ENCODE data around the gene DIAPH1.

The DIAPH1 gene

GRCh38 chr5:141657404-141657803 is 38.6 kb upstream of the DIAPH1 start:
- H3K4me3 ChIP-seq (replicated peaks; ENCODE audit: low read depth, low read length) = no peak overlapping the region
- no peak for DNase-seq (ENCODE audit: extremely low read depth, low read depth)
- no peak for TF ChIP-seq CTCF (IDR thresholded peaks at IDR 0.05; ENCODE audit: low read depth, low read length, missing control alignments)

GRCh38 chr5:141656396-141656795 is 37.6 kb upstream of the DIAPH1 start:
- no peak for TF ChIP-seq CTCF (IDR thresholded peaks at IDR 0.05; ENCODE audit: low read depth, low read length, missing control alignments)
- no peak for DNase-seq (ENCODE audit: extremely low read depth, low read depth)
- no peak overlapping the region for H3K4me3 ChIP-seq (replicated peaks; ENCODE audit: low read depth, low read length)

- TF ChIP-seq CTCF (IDR thresholded peaks at IDR 0.05; ENCODE audit: low read depth, low read length, missing control alignments) = no peak
- DNase-seq (ENCODE audit: extremely low read depth, low read depth) = no peak
- H3K4me3 ChIP-seq (replicated peaks; ENCODE audit: low read depth, low read length) = no peak overlapping the region
Observed at GRCh38 chr5:141655020-141655419, 36.2 kb upstream of the DIAPH1 start.

- TF ChIP-seq CTCF (IDR thresholded peaks at IDR 0.05; ENCODE audit: low read depth, low read length, missing control alignments) = no peak
- DNase-seq (ENCODE audit: extremely low read depth, low read depth) = no peak
- no peak overlapping the region for H3K4me3 ChIP-seq (replicated peaks; ENCODE audit: low read depth, low read length)
Observed at GRCh38 chr5:141654298-141654697, 35.5 kb upstream of the DIAPH1 start.

GRCh38 chr5:141651728-141652105 is 32.9 kb upstream of the DIAPH1 start:
- H3K4me3 ChIP-seq (replicated peaks; ENCODE audit: low read depth, low read length) = peak overlapping the region; percentile 63
- TF ChIP-seq CTCF (IDR thresholded peaks at IDR 0.05; ENCODE audit: low read depth, low read length, missing control alignments) = no peak
- DNase-seq (ENCODE audit: extremely low read depth, low read depth) = no peak

- no peak for TF ChIP-seq CTCF (IDR thresholded peaks at IDR 0.05; ENCODE audit: low read depth, low read length, missing control alignments)
- peak; percentile 47 for DNase-seq (ENCODE audit: extremely low read depth, low read depth)
- peak within 1 kb of the TSS; percentile 63 for H3K4me3 ChIP-seq (replicated peaks; ENCODE audit: low read depth, low read length)
Observed at GRCh38 chr5:141650851-141651727, 32.3 kb upstream of the DIAPH1 start, which contains the start of gene FCHSD1. Gene FCHSD1 (minus strand): TSS chr5:141651418. CDS start chr5:141651368, 50 bp downstream.

All from HFF-Myc (cell line).